SK-N-SH treated with all-trans-retinoic acid at 6 μM for 48 hours (cell line): Measurements from ENCODE around the gene COMMD8.

Experiments used
- ATAC-seq: fragments of 200-7000 bp; cut with Tn5 transposase; 3 replicates; pipeline ENCODE4 v1.9.1; 2020; ENCODE audit warnings: mild to moderate bottlenecking, moderate library complexity
- ARNTL ChIP-seq: fragments of 450-650 bp; formaldehyde crosslinking; IDR thresholded peaks from 2 replicates; pipeline ENCODE4 v1.5.0; 2020; ENCODE audit warnings: low read depth, mild to moderate bottlenecking, moderate library complexity, borderline replicate concordance
- BACH2 ChIP-seq: fragments of 250-450 bp; sonication (Bioruptor Pico); IDR thresholded peaks from 2 replicates; pipeline ENCODE4 v1.9.0; 2021; ENCODE audit warnings: mild to moderate bottlenecking, borderline replicate concordance
- CREB5 ChIP-seq: fragments of 250-450 bp; sonication (Bioruptor Pico); IDR thresholded peaks from 2 replicates; pipeline ENCODE4 v1.5.1; 2020; ENCODE audit warnings: low read depth, mild to moderate bottlenecking, moderate library complexity
- CSDC2 ChIP-seq: fragments of 250-450 bp; sonication (Bioruptor Pico); IDR thresholded peaks from 2 replicates; pipeline ENCODE4 v1.5.0; 2020; ENCODE audit warnings: mild to moderate bottlenecking, moderate library complexity
- ESRRG ChIP-seq: fragments of 250-450 bp; sonication (Bioruptor Pico); IDR thresholded peaks from 2 replicates; pipeline ENCODE4 v1.6.1; 2021; ENCODE audit warnings: mild to moderate bottlenecking
- GLIS3 ChIP-seq: fragments of 250-450 bp; sonication (Bioruptor Pico); IDR thresholded peaks from 2 replicates; pipeline ENCODE4 v1.5.0; 2020; ENCODE audit warnings: mild to moderate bottlenecking, moderate library complexity
- ISL1 ChIP-seq: fragments of 250-450 bp; sonication (Bioruptor Pico); IDR thresholded peaks from 2 replicates; pipeline ENCODE4 v2.1.2; 2022; ENCODE audit warnings: mild to moderate bottlenecking, moderate library complexity
- OSR1 ChIP-seq: fragments of 250-450 bp; sonication (Bioruptor Pico); IDR thresholded peaks from 2 replicates; pipeline ENCODE4 v1.8.0; 2022; ENCODE audit warnings: moderate library complexity, mild to moderate bottlenecking, inconsistent platforms
- POU6F1 ChIP-seq: fragments of 250-450 bp; sonication (Bioruptor Pico); IDR thresholded peaks from 2 replicates; pipeline ENCODE4 v1.8.0; 2021; ENCODE audit warnings: low read depth, mild to moderate bottlenecking, moderate library complexity, borderline replicate concordance
- PPARA ChIP-seq: fragments of 250-450 bp; sonication (Bioruptor Pico); IDR thresholded peaks from 2 replicates; pipeline ENCODE4 v1.5.0; 2020; ENCODE audit warnings: mild to moderate bottlenecking, borderline replicate concordance
- RARB ChIP-seq: fragments of 250-450 bp; sonication (Bioruptor Pico); IDR thresholded peaks from 2 replicates; pipeline ENCODE4 v1.8.0; 2021; ENCODE audit warnings: mild to moderate bottlenecking, moderate library complexity
- TCF4 ChIP-seq: fragments of 250-450 bp; sonication (Bioruptor Pico); IDR thresholded peaks from 2 replicates; pipeline ENCODE4 v1.8.0; 2021; ENCODE audit warnings: mild to moderate bottlenecking, moderate library complexity, borderline replicate concordance
- TOX ChIP-seq: fragments of 250-450 bp; sonication (Bioruptor Pico); IDR thresholded peaks from 2 replicates; pipeline ENCODE4 v1.8.0; 2021; ENCODE audit warnings: mild to moderate bottlenecking, moderate library complexity, borderline replicate concordance
- ZC3H10 ChIP-seq: fragments of 250-450 bp; sonication (Bioruptor Pico); IDR thresholded peaks from 2 replicates; pipeline ENCODE4 v1.5.1; 2021; ENCODE audit warnings: mild to moderate bottlenecking, moderate library complexity
- ZFP3 ChIP-seq: fragments of 250-450 bp; sonication (Bioruptor Pico); IDR thresholded peaks from 2 replicates; pipeline ENCODE4 v1.5.0; 2020; ENCODE audit warnings: mild to moderate bottlenecking, moderate library complexity
- ZFP30 ChIP-seq: fragments of 450-650 bp; formaldehyde crosslinking; IDR thresholded peaks from 2 replicates; pipeline ENCODE4 v1.5.0; 2022; ENCODE audit warnings: mild to moderate bottlenecking, moderate library complexity
- ZNF565 ChIP-seq: fragments of 450-650 bp; formaldehyde crosslinking; conservative IDR thresholded peaks from 2 replicates; pipeline ENCODE4 v1.5.0; 2020; ENCODE audit warnings: low read depth, mild to moderate bottlenecking, moderate library complexity
- ZNF70 ChIP-seq: fragments of 450-650 bp; formaldehyde crosslinking; IDR thresholded peaks from 2 replicates; pipeline ENCODE4 v1.5.0; 2020; ENCODE audit warnings: mild to moderate bottlenecking, moderate library complexity
- ZNF8 ChIP-seq: fragments of 450-650 bp; formaldehyde crosslinking; IDR thresholded peaks from 2 replicates; pipeline ENCODE4 v1.5.0; 2020; ENCODE audit warnings: mild to moderate bottlenecking, moderate library complexity
- TF ChIP-seq, protein P1 (sequence below): fragments of 250-450 bp; sonication (Bioruptor Pico); IDR thresholded peaks from 2 replicates; pipeline ENCODE4 v1.8.0; 2020; ENCODE audit warnings: mild to moderate bottlenecking, moderate library complexity, borderline replicate concordance
- TF ChIP-seq, protein P2 (sequence below): fragments of 250-450 bp; sonication (Bioruptor Pico); IDR thresholded peaks from 2 replicates; pipeline ENCODE4 v1.5.0; 2020; ENCODE audit warnings: mild to moderate bottlenecking, moderate library complexity
- TF ChIP-seq, protein P3 (sequence below): fragments of 250-450 bp; sonication (Bioruptor Pico); IDR thresholded peaks from 2 replicates; pipeline ENCODE4 v1.5.1; 2021; ENCODE audit warnings: mild to moderate bottlenecking, moderate library complexity

COMMD8 gene

GRCh38 chr4:47482326-47482725 lies 18.8 kb upstream of the COMMD8 start:
- no peak for TF ChIP-seq ARNTL (CRISPR knock-in tag)
- TF ChIP-seq TOX (CRISPR knock-in tag): no peak
- no peak for TF ChIP-seq POU6F1 (CRISPR knock-in tag)
- no peak for TF ChIP-seq CSDC2 (CRISPR knock-in tag)
- no peak for TF ChIP-seq GLIS3
- no peak for TF ChIP-seq PPARA (CRISPR knock-in tag)
- TF ChIP-seq ZC3H10: no peak
- no peak for TF ChIP-seq TCF4
- TF ChIP-seq, protein P1, sequence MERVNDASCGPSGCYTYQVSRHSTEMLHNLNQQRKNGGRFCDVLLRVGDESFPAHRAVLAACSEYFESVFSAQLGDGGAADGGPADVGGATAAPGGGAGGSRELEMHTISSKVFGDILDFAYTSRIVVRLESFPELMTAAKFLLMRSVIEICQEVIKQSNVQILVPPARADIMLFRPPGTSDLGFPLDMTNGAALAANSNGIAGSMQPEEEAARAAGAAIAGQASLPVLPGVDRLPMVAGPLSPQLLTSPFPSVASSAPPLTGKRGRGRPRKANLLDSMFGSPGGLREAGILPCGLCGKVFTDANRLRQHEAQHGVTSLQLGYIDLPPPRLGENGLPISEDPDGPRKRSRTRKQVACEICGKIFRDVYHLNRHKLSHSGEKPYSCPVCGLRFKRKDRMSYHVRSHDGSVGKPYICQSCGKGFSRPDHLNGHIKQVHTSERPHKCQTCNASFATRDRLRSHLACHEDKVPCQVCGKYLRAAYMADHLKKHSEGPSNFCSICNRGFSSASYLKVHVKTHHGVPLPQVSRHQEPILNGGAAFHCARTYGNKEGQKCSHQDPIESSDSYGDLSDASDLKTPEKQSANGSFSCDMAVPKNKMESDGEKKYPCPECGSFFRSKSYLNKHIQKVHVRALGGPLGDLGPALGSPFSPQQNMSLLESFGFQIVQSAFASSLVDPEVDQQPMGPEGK: no peak
- TF ChIP-seq ZNF565 (CRISPR knock-in tag): no peak
- no peak for TF ChIP-seq ZNF70 (CRISPR knock-in tag)
- no peak for TF ChIP-seq ZFP3 (CRISPR knock-in tag)
- TF ChIP-seq BACH2: no peak
- TF ChIP-seq, protein P2, sequence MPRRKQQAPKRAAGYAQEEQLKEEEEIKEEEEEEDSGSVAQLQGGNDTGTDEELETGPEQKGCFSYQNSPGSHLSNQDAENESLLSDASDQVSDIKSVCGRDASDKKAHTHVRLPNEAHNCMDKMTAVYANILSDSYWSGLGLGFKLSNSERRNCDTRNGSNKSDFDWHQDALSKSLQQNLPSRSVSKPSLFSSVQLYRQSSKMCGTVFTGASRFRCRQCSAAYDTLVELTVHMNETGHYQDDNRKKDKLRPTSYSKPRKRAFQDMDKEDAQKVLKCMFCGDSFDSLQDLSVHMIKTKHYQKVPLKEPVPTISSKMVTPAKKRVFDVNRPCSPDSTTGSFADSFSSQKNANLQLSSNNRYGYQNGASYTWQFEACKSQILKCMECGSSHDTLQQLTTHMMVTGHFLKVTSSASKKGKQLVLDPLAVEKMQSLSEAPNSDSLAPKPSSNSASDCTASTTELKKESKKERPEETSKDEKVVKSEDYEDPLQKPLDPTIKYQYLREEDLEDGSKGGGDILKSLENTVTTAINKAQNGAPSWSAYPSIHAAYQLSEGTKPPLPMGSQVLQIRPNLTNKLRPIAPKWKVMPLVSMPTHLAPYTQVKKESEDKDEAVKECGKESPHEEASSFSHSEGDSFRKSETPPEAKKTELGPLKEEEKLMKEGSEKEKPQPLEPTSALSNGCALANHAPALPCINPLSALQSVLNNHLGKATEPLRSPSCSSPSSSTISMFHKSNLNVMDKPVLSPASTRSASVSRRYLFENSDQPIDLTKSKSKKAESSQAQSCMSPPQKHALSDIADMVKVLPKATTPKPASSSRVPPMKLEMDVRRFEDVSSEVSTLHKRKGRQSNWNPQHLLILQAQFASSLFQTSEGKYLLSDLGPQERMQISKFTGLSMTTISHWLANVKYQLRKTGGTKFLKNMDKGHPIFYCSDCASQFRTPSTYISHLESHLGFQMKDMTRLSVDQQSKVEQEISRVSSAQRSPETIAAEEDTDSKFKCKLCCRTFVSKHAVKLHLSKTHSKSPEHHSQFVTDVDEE: no peak
- TF ChIP-seq ISL1 (CRISPR knock-in tag): no peak
- TF ChIP-seq, protein P3, sequence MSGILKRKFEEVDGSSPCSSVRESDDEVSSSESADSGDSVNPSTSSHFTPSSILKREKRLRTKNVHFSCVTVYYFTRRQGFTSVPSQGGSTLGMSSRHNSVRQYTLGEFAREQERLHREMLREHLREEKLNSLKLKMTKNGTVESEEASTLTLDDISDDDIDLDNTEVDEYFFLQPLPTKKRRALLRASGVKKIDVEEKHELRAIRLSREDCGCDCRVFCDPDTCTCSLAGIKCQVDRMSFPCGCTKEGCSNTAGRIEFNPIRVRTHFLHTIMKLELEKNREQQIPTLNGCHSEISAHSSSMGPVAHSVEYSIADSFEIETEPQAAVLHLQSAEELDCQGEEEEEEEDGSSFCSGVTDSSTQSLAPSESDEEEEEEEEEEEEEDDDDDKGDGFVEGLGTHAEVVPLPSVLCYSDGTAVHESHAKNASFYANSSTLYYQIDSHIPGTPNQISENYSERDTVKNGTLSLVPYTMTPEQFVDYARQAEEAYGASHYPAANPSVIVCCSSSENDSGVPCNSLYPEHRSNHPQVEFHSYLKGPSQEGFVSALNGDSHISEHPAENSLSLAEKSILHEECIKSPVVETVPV (CRISPR knock-in tag): no peak
- TF ChIP-seq ZFP30 (CRISPR knock-in tag): no peak
- no peak for TF ChIP-seq ZNF8 (CRISPR knock-in tag)
- no peak for TF ChIP-seq RARB (CRISPR knock-in tag)
- no peak for TF ChIP-seq ESRRG (CRISPR knock-in tag)
- ATAC-seq: no peak

GRCh38 chr4:47478804-47479203 lies 15.3 kb upstream of the COMMD8 start:
- TF ChIP-seq ZFP30 (CRISPR knock-in tag): no peak
- TF ChIP-seq, protein P3 (CRISPR knock-in tag): no peak
- no peak for TF ChIP-seq TCF4
- no peak for TF ChIP-seq OSR1 (CRISPR knock-in tag)
- TF ChIP-seq ARNTL (CRISPR knock-in tag): no peak
- no peak for TF ChIP-seq PPARA (CRISPR knock-in tag)
- no peak for ATAC-seq

DNA sequence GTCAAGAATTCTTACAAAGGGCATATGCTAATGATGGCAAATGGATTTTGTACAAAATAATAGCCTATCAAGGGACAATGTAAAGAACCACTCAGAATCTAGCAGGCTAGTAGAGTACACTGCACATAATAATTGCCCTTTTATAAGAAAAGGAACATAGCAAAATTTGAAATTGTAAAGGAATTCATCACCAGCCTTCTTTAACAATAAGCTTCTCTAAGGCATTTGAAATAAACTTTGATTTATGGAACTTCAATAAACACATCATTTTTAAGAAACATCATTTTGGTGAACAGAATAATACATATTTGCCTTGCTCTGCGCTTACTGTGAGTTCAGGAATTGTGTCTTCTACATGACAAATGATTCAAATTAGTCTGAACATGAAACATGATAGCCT lies 11.9 kb upstream of the COMMD8 start:
- no peak for ATAC-seq
- TF ChIP-seq CSDC2 (CRISPR knock-in tag) (no peak), ZNF565 (CRISPR knock-in tag) (no peak), ARNTL (CRISPR knock-in tag) (no peak), POU6F1 (CRISPR knock-in tag) (no peak), ZFP30 (CRISPR knock-in tag) (no peak), CREB5 (CRISPR knock-in tag) (no peak), RARB (CRISPR knock-in tag) (no peak), TCF4 (no peak)
- TF ChIP-seq, all 23 proteins: peak for 0
